Heart left ventricle (tissue), 13 donors: Measurements from ENCODE around the gene CFP.

Source experiments
- POLR2A ChIP-seq, 2 donors: fragments of 450-650 bp; IDR thresholded peaks; one replicate each; pipeline ENCODE4 v1.6.1; 2017; ENCODE audit warnings: antibody characterized with exemption in 2 of 2, mild to moderate bottlenecking in 2 of 2, moderate library complexity in 2 of 2
- TF ChIP-seq, protein P1 (sequence below), 12 donors: fragments of 200-600 bp; sonication (generic) in 4 of 12; IDR thresholded peaks; one replicate each; pipeline versions ENCODE4 v1.5.0 to v1.8.0; 2018 to 2022; ENCODE audit warnings: antibody characterized with exemption in 12 of 12, mild to moderate bottlenecking in 5 of 12
- donor health status: ischemic (EF 13 %, LVEDD 7.1; RV severe dilation, severe dysfunction).
- donor health status: DM: no; HTN: yes; CAD: no.
- donor health status: DM: no; HTN: no; CAD: no.
- donor health status: ischemic (EF 25% LVEDD 6.9; RV normal size, moderate dysfunction).
- donor health status: ischemic (EF 25% LVEDD 5.7; RV mildly dilated, moderate dysfunction).
- donor health status: ischemic (EF 35%, LVEDD 5.7; RV mildly dilated, moderate dysfunction).
- donor health status: nonischemic (EF 11% LVEDD 7.7; RV severe dilation, severe dysfunction).
- donor health status: DM: yes; HTN: yes; CAD: no.
- donor health status: PGD.
- donor health status: ischemic (EF 29% LVEDD 5.4; RV normal size, mild dysfunction).
- donor health status: nonischemic (EF 23%, LVEDD 6.1; RV moderate dilation, normal function).

- no peak for TF ChIP-seq POLR2A (IDR thresholded peaks at IDR 0.05)
- TF ChIP-seq, protein P1, sequence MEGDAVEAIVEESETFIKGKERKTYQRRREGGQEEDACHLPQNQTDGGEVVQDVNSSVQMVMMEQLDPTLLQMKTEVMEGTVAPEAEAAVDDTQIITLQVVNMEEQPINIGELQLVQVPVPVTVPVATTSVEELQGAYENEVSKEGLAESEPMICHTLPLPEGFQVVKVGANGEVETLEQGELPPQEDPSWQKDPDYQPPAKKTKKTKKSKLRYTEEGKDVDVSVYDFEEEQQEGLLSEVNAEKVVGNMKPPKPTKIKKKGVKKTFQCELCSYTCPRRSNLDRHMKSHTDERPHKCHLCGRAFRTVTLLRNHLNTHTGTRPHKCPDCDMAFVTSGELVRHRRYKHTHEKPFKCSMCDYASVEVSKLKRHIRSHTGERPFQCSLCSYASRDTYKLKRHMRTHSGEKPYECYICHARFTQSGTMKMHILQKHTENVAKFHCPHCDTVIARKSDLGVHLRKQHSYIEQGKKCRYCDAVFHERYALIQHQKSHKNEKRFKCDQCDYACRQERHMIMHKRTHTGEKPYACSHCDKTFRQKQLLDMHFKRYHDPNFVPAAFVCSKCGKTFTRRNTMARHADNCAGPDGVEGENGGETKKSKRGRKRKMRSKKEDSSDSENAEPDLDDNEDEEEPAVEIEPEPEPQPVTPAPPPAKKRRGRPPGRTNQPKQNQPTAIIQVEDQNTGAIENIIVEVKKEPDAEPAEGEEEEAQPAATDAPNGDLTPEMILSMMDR (IDR thresholded peaks at IDR 0.05) = peak in 10 of 12 donors; percentile 10 to 45 (median 32)
Measured at GRCh38 chrX:47644557-47645091, 14.9 kb upstream of the CFP start.
